AG10803 (cell line): ENCODE data around the gene BAG1.

Experiments used
- DNase-seq: peaks from one replicate; pipeline ENCODE4 v3.0.0; 2010; ENCODE audit warnings: low read depth
- H3K4me3 ChIP-seq: 2 replicates; pipeline ENCODE4 v1.5.1; 2011; ENCODE audit warnings: mild to moderate bottlenecking, low read length, control low read depth
- TF ChIP-seq, protein P1 (sequence below): conservative IDR thresholded peaks from 2 replicates; pipeline ENCODE4 v1.5.1; 2011; ENCODE audit warnings: mild to moderate bottlenecking, low read length, control low read depth, inconsistent platforms

BAG1 gene

DNA sequence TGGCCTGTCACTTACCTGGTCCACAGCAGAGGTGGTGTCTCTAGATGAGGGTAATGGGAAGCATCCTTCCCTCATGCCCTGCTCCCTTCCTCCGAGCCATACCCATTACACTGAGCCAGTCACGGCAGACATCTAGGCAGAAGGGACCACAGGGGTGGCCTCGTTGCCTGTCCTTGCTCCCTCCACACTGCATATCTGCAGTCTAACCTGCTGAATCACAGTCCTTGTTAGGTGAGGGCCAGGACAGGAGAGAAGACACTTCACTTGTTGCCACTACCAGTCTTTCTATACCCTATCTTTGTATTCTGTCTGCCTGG lies 43.0 kb downstream of the BAG1 start:
- DNase-seq: no peak
- H3K4me3 ChIP-seq: no peak overlapping the region
- TF ChIP-seq, protein P1, sequence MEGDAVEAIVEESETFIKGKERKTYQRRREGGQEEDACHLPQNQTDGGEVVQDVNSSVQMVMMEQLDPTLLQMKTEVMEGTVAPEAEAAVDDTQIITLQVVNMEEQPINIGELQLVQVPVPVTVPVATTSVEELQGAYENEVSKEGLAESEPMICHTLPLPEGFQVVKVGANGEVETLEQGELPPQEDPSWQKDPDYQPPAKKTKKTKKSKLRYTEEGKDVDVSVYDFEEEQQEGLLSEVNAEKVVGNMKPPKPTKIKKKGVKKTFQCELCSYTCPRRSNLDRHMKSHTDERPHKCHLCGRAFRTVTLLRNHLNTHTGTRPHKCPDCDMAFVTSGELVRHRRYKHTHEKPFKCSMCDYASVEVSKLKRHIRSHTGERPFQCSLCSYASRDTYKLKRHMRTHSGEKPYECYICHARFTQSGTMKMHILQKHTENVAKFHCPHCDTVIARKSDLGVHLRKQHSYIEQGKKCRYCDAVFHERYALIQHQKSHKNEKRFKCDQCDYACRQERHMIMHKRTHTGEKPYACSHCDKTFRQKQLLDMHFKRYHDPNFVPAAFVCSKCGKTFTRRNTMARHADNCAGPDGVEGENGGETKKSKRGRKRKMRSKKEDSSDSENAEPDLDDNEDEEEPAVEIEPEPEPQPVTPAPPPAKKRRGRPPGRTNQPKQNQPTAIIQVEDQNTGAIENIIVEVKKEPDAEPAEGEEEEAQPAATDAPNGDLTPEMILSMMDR: no peak

DNA sequence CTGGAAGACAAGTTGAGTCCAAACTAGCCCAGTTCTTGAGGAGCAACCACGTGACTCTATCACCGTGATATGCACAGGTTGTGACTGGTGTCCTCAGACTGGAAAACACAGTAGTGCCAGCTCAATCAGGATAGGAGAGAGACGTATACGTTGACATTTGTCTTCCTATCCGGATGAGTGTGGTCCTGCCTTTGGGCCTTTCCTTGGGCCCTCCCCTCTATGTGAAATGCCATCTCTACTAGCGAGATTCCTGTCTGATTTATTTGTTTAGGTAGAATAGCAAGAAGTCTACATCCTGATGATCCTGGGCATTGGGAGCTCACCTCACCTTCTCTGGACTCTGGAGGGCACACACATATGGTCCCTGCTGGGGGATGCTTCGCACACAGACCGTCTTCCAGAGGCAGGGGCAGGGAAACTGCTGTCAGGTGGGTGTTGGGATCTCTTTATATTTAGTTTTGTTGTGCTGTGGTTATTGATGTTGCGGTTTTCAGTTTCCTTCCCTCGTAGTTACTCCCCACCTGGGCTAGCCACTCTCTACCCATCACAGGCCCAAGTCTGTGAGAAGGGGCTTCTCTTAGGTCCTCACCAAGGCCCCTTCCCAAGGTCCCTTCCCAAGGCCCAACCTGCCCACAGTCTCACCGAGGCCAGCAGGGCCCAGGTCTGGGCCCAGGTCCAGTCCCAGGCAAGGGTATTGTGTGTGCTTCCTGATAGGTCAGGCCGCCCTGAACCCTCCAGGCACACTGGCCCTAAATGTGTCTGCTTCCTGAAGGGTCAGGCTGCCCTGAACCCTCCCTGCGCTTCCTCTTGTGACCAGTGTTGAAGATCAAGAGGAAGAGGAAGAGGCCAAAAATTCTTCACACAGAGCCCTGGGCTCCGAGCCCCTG lies 43.6 kb downstream of the BAG1 start:
- TF ChIP-seq, protein P1: no peak
- DNase-seq: no peak

DNA sequence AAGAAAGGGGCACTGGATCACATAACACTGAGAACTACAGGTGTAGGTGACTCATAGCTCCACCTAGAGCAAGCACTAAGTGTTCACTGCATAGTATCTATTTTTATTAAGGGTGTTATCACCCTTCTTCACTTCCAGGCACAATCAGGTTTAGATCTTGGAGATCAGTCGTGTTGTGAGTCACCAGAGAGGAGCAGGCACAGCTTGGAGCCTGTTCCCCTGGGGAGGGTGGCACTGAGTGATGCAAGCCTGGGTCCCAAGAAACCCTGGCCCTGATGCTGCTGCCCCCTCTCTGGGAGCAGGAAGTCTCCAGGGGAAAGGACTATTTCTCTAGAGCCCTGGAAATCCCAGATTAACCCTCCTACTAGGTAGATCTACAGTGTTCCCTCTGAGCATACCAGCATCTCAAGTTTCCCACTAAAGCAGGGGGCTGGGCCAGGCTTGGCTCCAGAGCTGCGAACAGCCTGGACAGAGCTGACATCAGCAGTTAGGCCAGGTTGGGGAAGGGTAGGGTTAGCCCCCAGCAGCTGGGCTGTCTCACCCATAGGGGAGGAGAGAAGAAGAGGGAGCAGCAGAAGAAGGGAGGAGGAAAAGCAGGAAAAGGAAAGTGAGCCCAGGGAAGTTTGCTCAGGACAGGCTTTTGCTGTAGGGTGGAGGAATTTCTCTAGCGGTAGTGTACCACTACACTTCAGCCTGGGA lies 52.7 kb downstream of the BAG1 start:
- no peak for DNase-seq
- H3K4me3 ChIP-seq: no peak overlapping the region
- TF ChIP-seq, protein P1: no peak

More for the DNA sequence above, 43.6 kb downstream of the BAG1 start:
- no peak overlapping the region for H3K4me3 ChIP-seq

DNA sequence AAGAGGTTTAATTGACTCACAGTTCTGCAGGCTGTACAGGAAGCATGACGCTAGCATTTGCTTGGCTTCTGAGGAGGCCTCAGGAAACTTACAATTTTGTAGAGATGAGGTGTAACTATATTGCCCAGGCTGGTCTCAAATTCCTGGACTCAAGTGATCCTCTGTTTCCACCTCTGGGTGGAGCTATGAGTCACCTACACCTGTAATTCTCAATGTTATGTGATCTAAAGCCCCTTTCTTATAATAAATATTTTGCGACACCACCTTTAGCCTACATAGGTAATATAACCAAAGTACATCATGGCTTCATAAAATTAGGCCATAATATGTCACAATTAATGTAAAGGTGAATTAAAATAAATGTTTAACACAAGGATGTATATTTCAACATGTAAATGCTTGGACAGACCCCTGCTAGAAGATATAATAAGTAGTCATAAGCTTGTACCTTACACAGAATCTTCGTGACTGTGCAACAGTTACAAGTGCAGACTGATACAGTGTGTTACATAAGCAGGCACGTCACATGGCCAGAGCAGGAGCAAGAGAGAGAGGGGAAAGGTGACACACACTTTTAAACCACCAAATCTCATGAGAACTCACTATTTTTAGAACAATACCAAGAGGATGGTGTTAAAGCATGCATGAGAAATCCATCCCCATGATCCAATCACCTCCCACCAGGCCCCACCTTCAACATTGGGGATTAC lies 54.3 kb downstream of the BAG1 start:
- TF ChIP-seq, protein P1: no peak
- no peak overlapping the region for H3K4me3 ChIP-seq
- no peak for DNase-seq

DNA sequence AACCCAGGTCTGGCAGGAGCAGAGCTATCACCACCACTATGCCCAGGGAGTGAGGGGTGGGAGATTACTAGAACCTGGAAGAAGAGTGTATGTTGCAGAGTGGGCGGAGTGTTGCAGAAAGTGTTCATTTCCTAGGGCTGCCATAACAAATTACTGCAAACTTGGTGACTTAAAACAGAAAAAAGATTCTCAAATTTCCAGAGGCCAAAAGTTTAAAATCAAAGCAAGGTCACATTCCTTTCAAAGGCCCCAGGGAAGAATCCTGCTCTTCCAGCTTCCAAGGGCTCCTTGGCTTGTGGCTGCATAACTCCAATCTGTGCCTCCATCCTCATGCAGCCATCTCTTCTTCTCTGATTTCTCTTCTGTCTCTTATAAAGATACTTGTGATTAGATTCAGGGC lies 55.1 kb downstream of the BAG1 start:
- DNase-seq: no peak
- TF ChIP-seq, protein P1: no peak
- no peak overlapping the region for H3K4me3 ChIP-seq

DNA sequence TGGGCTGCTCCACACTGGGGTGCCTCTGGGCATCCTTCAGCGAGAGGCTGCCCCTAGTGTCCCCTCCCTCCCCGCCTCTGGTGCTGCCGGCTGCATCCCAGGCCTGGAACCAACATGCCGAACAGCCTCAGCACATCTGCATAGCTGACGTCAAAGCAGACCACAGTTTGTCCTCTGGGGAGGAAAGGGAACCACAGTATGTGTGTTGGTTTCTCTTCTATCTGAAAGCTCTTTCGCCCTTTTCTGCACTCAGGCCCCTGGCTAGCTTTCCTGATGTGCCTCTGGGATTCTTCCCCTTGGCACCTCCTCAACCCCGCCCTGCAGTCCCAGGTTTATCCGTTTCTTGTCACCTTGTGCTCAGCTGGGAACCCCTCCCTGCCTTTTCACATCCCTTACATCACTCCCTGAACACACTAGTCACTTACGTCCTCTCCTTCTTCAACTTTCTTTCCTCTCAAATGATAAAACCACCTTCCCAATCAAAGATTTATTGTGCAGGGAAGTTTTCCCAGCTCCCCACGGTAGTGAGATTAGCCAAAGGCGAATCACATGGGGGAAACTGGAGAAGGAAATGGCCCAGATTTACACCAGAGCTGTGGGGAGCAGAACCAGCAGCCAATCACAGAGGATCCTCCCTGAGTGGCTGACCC lies 61.8 kb downstream of the BAG1 start:
- H3K4me3 ChIP-seq: no peak overlapping the region
- TF ChIP-seq, protein P1: 0 out of 2 replicates have a peak, but pooled peaks have one; percentile 12
- DNase-seq: peak; percentile 91
